ENCODE data around the gene RAC3. TPM values are rescaled to one million over a fixed set of nuclear protein-coding genes. Genes with fewer than 3 reads are reported as not detected.

RAC3 gene
- total and polyA plus RNA-seq, 3 donors from 2014 or later, result 42.3 to 102 (median 74.3) TPM

- TF ChIP-seq, protein P1, sequence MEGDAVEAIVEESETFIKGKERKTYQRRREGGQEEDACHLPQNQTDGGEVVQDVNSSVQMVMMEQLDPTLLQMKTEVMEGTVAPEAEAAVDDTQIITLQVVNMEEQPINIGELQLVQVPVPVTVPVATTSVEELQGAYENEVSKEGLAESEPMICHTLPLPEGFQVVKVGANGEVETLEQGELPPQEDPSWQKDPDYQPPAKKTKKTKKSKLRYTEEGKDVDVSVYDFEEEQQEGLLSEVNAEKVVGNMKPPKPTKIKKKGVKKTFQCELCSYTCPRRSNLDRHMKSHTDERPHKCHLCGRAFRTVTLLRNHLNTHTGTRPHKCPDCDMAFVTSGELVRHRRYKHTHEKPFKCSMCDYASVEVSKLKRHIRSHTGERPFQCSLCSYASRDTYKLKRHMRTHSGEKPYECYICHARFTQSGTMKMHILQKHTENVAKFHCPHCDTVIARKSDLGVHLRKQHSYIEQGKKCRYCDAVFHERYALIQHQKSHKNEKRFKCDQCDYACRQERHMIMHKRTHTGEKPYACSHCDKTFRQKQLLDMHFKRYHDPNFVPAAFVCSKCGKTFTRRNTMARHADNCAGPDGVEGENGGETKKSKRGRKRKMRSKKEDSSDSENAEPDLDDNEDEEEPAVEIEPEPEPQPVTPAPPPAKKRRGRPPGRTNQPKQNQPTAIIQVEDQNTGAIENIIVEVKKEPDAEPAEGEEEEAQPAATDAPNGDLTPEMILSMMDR (IDR thresholded peaks at IDR 0.05), result no peak
- TF ChIP-seq POLR2A (IDR thresholded peaks at IDR 0.05), result no peak
- Histone ChIP-seq H3K36me3 (ENCODE audit: low read depth, missing control alignments) (no peaks in the 10 kb centered on the region), H3K9me3 (no peaks in the 10 kb centered on the region), H3K4me3 (no peak overlapping the region), H3K4me1 (peaks cover under 1% of the 10 kb centered on the region), H3K27me3 (no peaks in the 10 kb centered on the region), H3K27ac (no peak overlapping the region)
- DNase-seq, result no peak
- intact Hi-C loops (cut with DNase I; ENCODE audit: low total_unique reads), result no loop called here
- WGBS, 2 donors, result 77 to 85% methylated on average over 10 to 17 of the region's 17 CpGs
Measured at GRCh38 chr17:82058230-82058854, 26.9 kb downstream of the RAC3 start.

GRCh38 chr17:82058855-82059249, 27.4 kb downstream of the RAC3 start:
- H3K27me3 ChIP-seq, result no peaks in the 10 kb centered on the region
- no peak overlapping the region for H3K4me3 ChIP-seq
- no peak for TF ChIP-seq POLR2A (IDR thresholded peaks at IDR 0.05)
- TF ChIP-seq, protein P1 (IDR thresholded peaks at IDR 0.05), result no peak
- WGBS, 2 donors, result 78 to 85% methylated on average over 4 to 10 of the region's 10 CpGs
- H3K9me3 ChIP-seq, result no peaks in the 10 kb centered on the region
- intact Hi-C loops (cut with DNase I; ENCODE audit: low total_unique reads), result no loop called here
- H3K36me3 ChIP-seq (ENCODE audit: low read depth, missing control alignments), result no peaks in the 10 kb centered on the region
- no peaks in the 10 kb centered on the region for H3K4me1 ChIP-seq
- DNase-seq, result no peak
- no peak overlapping the region for H3K27ac ChIP-seq

- Histone ChIP-seq H3K9me3 (no peaks in the 10 kb centered on the region), H3K27ac (no peak overlapping the region), H3K27me3 (no peaks in the 10 kb centered on the region), H3K36me3 (ENCODE audit: low read depth, missing control alignments) (no peaks in the 10 kb centered on the region), H3K4me3 (no peak overlapping the region), H3K4me1 (peaks cover 5% of the 10 kb centered on the region)
- WGBS, 2 donors, result 73 to 75% methylated on average over 16 to 19 of the region's 19 CpGs
- intact Hi-C loops (cut with DNase I; ENCODE audit: low total_unique reads), result no loop called here
- TF ChIP-seq, protein P1 (IDR thresholded peaks at IDR 0.05), result no peak
- no peak for TF ChIP-seq POLR2A (IDR thresholded peaks at IDR 0.05)
- no peak for DNase-seq
Measured at GRCh38 chr17:82059272-82060000, 28.0 kb downstream of the RAC3 start.

DNA sequence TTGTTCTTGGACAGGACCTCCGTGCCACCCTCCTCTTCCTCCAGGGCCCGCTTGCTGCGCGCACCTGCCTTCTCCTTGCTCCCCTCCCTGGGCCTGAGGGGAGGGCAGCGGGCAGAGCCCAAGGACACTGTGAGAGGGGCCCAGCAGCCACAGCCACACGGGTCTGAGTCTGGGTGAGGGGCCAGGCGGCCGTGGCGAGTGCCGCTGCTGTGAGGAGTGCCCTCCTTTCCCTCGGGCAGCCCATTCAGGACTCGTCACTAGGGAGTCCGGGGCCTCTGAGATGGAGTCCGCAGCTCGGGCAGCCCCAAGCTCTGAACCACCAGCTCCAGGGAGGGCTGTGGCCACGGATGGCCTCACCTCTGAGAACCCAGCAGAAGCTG, 28.5 kb downstream of the RAC3 start:
- Histone ChIP-seq H3K4me3 (no peak overlapping the region), H3K36me3 (ENCODE audit: low read depth, missing control alignments) (no peaks in the 10 kb centered on the region), H3K9me3 (no peaks in the 10 kb centered on the region), H3K27me3 (no peaks in the 10 kb centered on the region), H3K4me1 (peaks cover 10% of the 10 kb centered on the region), H3K27ac (no peak overlapping the region)
- 78 to 100% methylated on average over 2 to 16 of the region's 16 CpGs for WGBS, 2 donors
- no peak for DNase-seq
- TF ChIP-seq, protein P1 (IDR thresholded peaks at IDR 0.05), result no peak
- TF ChIP-seq POLR2A (IDR thresholded peaks at IDR 0.05), result no peak
- intact Hi-C loops (cut with DNase I; ENCODE audit: low total_unique reads), result no loop called here

Data from testis (tissue), 3 donors.